AG09319 (cell line): ENCODE measurements around the gene UVSSA.

Experiments used
- DNase-seq: peaks from one replicate; pipeline ENCODE4 v3.0.0-alpha.2; 2010; ENCODE audit warnings: low read depth; ENCODE audit errors: extremely low read depth
- CTCF ChIP-seq: IDR thresholded peaks from 2 replicates; pipeline ENCODE4 v1.5.1; 2011; ENCODE audit warnings: low read depth, mild to moderate bottlenecking, inconsistent platforms, low read length, moderate library complexity

UVSSA gene

GRCh38 chr4:1344696-1345095 lies 2.3 kb upstream of the UVSSA start:
- no peak for DNase-seq
- no peak for TF ChIP-seq CTCF

- no peak; the same call in 1 of the 2 replicates for TF ChIP-seq CTCF
- no peak for DNase-seq
Observed at GRCh38 chr4:1345903-1346780, 866 bp upstream of the UVSSA start.

GRCh38 chr4:1347410-1347864 lies 429 bp downstream of the UVSSA start:
- no peak for TF ChIP-seq CTCF

GRCh38 chr4:1348014-1348513 lies 1.1 kb downstream of the UVSSA start:
- DNase-seq = no peak
- TF ChIP-seq CTCF = no peak

More at GRCh38 chr4:1347410-1347864, 429 bp downstream of the UVSSA start:
- DNase-seq = peak; percentile 59

- TF ChIP-seq CTCF = no peak
Observed at GRCh38 chr4:1348746-1349145, 1.7 kb downstream of the UVSSA start.

GRCh38 chr4:1349359-1350168 lies 2.6 kb downstream of the UVSSA start:
- TF ChIP-seq CTCF = no peak

More at GRCh38 chr4:1348746-1349145, 1.7 kb downstream of the UVSSA start:
- no peak for DNase-seq

More at GRCh38 chr4:1349359-1350168, 2.6 kb downstream of the UVSSA start:
- no peak for DNase-seq
